Karpas-422 (cell line): Measurements from ENCODE around the gene SKI. TPM values are rescaled to one million over a fixed set of nuclear protein-coding genes. Genes with fewer than 3 reads are reported as not detected.

Experiments
- DNase-seq: peaks from one replicate; pipeline ENCODE4 v3.0.0-alpha.2; 2015
- H2AFZ ChIP-seq: fragments of 200-600 bp; sonication (generic); 2 replicates; pipeline ENCODE4 v1.6.1; 2014; ENCODE audit warnings: antibody characterized with exemption, low read length, mixed read lengths
- H3K27ac ChIP-seq: fragments of 200-600 bp; sonication (generic); 2 replicates; pipeline ENCODE4 v1.5.1; 2014; ENCODE audit warnings: mild to moderate bottlenecking, low read length, moderate library complexity
- H3K27me3 ChIP-seq: fragments of 200-600 bp; sonication (generic); 2 replicates; pipeline ENCODE4 v1.6.1; 2014; ENCODE audit warnings: low read length, mixed read lengths
- H3K36me3 ChIP-seq: fragments of 200-600 bp; sonication (generic); 2 replicates; pipeline ENCODE4 v1.6.1; 2014; ENCODE audit warnings: low read length, mixed read lengths; ENCODE audit not compliant: insufficient read depth
- H3K4me1 ChIP-seq: fragments of 200-600 bp; sonication (generic); 2 replicates; pipeline ENCODE4 v1.6.1; 2014; ENCODE audit warnings: mild to moderate bottlenecking, low read length, mixed read lengths
- H3K4me2 ChIP-seq: fragments of 200-600 bp; sonication (generic); 2 replicates; pipeline ENCODE4 v1.6.1; 2014; ENCODE audit warnings: low read length, low read depth, mild to moderate bottlenecking; ENCODE audit not compliant: poor library complexity, severe bottlenecking
- H3K4me3 ChIP-seq: fragments of 200-600 bp; sonication (generic); 2 replicates; pipeline ENCODE4 v1.5.1; 2014; ENCODE audit warnings: mild to moderate bottlenecking, antibody characterized with exemption, low read length, mixed read lengths
- H3K79me2 ChIP-seq: fragments of 200-600 bp; sonication (generic); 2 replicates; pipeline ENCODE4 v1.6.1; 2014; ENCODE audit warnings: mild to moderate bottlenecking, low read length, mixed read lengths
- H3K9ac ChIP-seq: fragments of 200-600 bp; sonication (generic); 2 replicates; pipeline ENCODE4 v1.6.0; 2014; ENCODE audit warnings: low read length
- H3K9me2 ChIP-seq: fragments of 200-600 bp; sonication (generic), shearing (Covaris generic); replicated peaks from 2 replicates; pipeline ENCODE4 v1.6.0; 2014; ENCODE audit warnings: mild to moderate bottlenecking, low read length, moderate library complexity; ENCODE audit not compliant: insufficient read depth
- H3K9me3 ChIP-seq: fragments of 300-700, 200-600 bp; sonication (generic); 2 replicates; pipeline ENCODE4 v1.6.1; 2014; ENCODE audit warnings: low read length, mixed read lengths
- H4K20me1 ChIP-seq: fragments of 200-600 bp; sonication (generic); 2 replicates; pipeline ENCODE4 v1.6.1; 2014; ENCODE audit warnings: mild to moderate bottlenecking, antibody characterized with exemption, low read length, low read depth; ENCODE audit not compliant: insufficient read depth
- total RNA-seq: library from RNA; depleted of rRNA; stranded (reverse); fragments of >200 nt; shearing (Covaris generic); gene quantifications from 2 replicates; pipeline ENCODE4 v1.2.3, GENCODE V29; 2014; ENCODE audit warnings: low replicate concordance

The SKI gene
- total RNA-seq, 1 experiment from 2014 or later, result 1.7 TPM

- DNase-seq, result no peak
- Histone ChIP-seq H3K79me2 (no peaks in the 10 kb centered on the region), H2AFZ (no peak overlapping the region), H3K9me3 (no peaks in the 10 kb centered on the region), H3K4me3 (no peak overlapping the region), H3K27me3 (no peaks in the 10 kb centered on the region), H3K9me2 (no peaks in the 10 kb centered on the region), H3K36me3 (no peaks in the 10 kb centered on the region), H3K4me2 (no peak overlapping the region), H3K4me1 (peaks cover 5% of the 10 kb centered on the region), H3K9ac (no peak overlapping the region), H4K20me1 (no peaks in the 10 kb centered on the region), H3K27ac (no peak overlapping the region)
These were observed 43.6 kb upstream of the SKI start for GRCh38 chr1:2184531-2184930.

DNA sequence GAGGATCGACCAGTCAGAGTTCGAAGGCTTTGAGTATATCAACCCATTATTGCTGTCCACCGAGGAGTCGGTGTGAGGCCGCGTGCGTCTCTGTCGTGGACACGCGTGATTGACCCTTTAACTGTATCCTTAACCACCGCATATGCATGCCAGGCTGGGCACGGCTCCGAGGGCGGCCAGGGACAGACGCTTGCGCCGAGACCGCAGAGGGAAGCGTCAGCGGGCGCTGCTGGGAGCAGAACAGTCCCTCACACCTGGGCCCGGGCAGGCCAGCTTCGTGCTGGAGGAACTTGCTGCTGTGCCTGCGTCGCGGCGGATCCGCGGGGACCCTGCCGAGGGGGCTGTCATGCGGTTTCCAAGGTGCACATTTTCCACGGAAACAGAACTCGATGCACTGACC, 43.2 kb upstream of the SKI start:
- H3K4me1 ChIP-seq, result peaks cover 9% of the 10 kb centered on the region
- no peaks in the 10 kb centered on the region for H3K36me3 ChIP-seq
- no peak overlapping the region for H3K4me3 ChIP-seq
- no peaks in the 10 kb centered on the region for H3K9me2 ChIP-seq
- no peak overlapping the region for H3K9ac ChIP-seq
- no peaks in the 10 kb centered on the region for H4K20me1 ChIP-seq
- H3K4me2 ChIP-seq, result no peak overlapping the region
- no peak overlapping the region for H2AFZ ChIP-seq
- no peak for DNase-seq
- no peaks in the 10 kb centered on the region for H3K27me3 ChIP-seq
- no peaks in the 10 kb centered on the region for H3K79me2 ChIP-seq
- H3K9me3 ChIP-seq, result no peaks in the 10 kb centered on the region
- H3K27ac ChIP-seq, result no peak overlapping the region

- no peaks in the 10 kb centered on the region for H3K79me2 ChIP-seq
- H3K4me1 ChIP-seq, result peaks cover 16% of the 10 kb centered on the region
- no peak overlapping the region for H3K4me2 ChIP-seq
- no peak overlapping the region for H2AFZ ChIP-seq
- no peaks in the 10 kb centered on the region for H3K27me3 ChIP-seq
- no peaks in the 10 kb centered on the region for H3K9me3 ChIP-seq
- H3K27ac ChIP-seq, result no peak overlapping the region
- no peaks in the 10 kb centered on the region for H3K36me3 ChIP-seq
- H3K4me3 ChIP-seq, result no peak overlapping the region
- no peaks in the 10 kb centered on the region for H4K20me1 ChIP-seq
- H3K9ac ChIP-seq, result no peak overlapping the region
- no peaks in the 10 kb centered on the region for H3K9me2 ChIP-seq
- DNase-seq, result no peak
These were observed 42.0 kb upstream of the SKI start for GRCh38 chr1:2185880-2186855.

GRCh38 chr1:2186901-2187300, 41.2 kb upstream of the SKI start:
- Histone ChIP-seq H3K9me2 (no peaks in the 10 kb centered on the region), H3K36me3 (no peaks in the 10 kb centered on the region), H3K4me2 (no peak overlapping the region), H3K4me3 (no peak overlapping the region), H3K9me3 (no peaks in the 10 kb centered on the region), H3K4me1 (peaks cover 19% of the 10 kb centered on the region), H4K20me1 (no peaks in the 10 kb centered on the region), H3K9ac (no peak overlapping the region), H3K27ac (no peak overlapping the region), H2AFZ (no peak overlapping the region), H3K79me2 (no peaks in the 10 kb centered on the region), H3K27me3 (no peaks in the 10 kb centered on the region)
- DNase-seq, result no peak

DNA sequence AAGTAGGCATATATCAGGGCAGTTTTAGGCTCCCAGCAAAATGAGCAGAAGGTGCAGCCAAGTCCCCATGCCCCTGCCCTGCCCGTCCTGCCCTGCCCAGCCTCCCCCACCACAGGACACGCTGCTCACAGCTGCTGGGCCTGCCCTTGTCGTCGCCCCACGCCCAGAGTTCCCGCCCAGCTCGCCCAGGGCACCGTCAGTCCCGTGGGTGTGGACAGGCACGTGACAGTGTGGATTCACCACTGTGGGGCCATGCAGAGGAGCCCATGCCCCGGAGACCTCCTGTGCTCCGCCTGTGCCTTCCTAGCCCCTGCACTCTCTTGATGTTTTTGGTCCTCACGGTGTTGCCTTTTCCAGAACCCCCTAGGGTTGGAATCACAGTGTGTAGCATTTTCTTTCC, 40.5 kb upstream of the SKI start:
- Histone ChIP-seq H3K9ac (no peak overlapping the region), H3K4me2 (no peak overlapping the region), H3K27me3 (no peaks in the 10 kb centered on the region), H3K9me3 (no peaks in the 10 kb centered on the region), H3K4me3 (no peak overlapping the region), H3K4me1 (peaks cover 22% of the 10 kb centered on the region), H2AFZ (no peak overlapping the region), H3K27ac (no peak overlapping the region), H3K79me2 (no peaks in the 10 kb centered on the region), H4K20me1 (no peaks in the 10 kb centered on the region), H3K9me2 (no peaks in the 10 kb centered on the region), H3K36me3 (no peaks in the 10 kb centered on the region)
- DNase-seq, result no peak

GRCh38 chr1:2188336-2188735, 39.8 kb upstream of the SKI start:
- Histone ChIP-seq H3K27ac (no peak overlapping the region), H3K9ac (no peak overlapping the region), H3K4me3 (no peak overlapping the region), H3K9me2 (no peaks in the 10 kb centered on the region), H4K20me1 (no peaks in the 10 kb centered on the region), H2AFZ (no peak overlapping the region), H3K36me3 (no peaks in the 10 kb centered on the region), H3K9me3 (no peaks in the 10 kb centered on the region), H3K27me3 (no peaks in the 10 kb centered on the region), H3K4me2 (no peak overlapping the region), H3K79me2 (peaks cover 2% of the 10 kb centered on the region; the same call in 1 of the 2 replicates), H3K4me1 (peaks cover 25% of the 10 kb centered on the region)
- no peak for DNase-seq

- no peak overlapping the region for H2AFZ ChIP-seq
- peaks cover 9% of the 10 kb centered on the region for H3K79me2 ChIP-seq
- no peaks in the 10 kb centered on the region for H3K9me2 ChIP-seq
- peak overlapping the region; percentile 81 for H3K9ac ChIP-seq
- no peaks in the 10 kb centered on the region for H3K27me3 ChIP-seq
- H3K36me3 ChIP-seq, result no peaks in the 10 kb centered on the region
- peak overlapping the region; percentile 82 for H3K4me3 ChIP-seq
- H3K9me3 ChIP-seq, result no peaks in the 10 kb centered on the region
- H3K27ac ChIP-seq, result no peak overlapping the region
- H3K4me2 ChIP-seq, result peak overlapping the region; percentile 83
- no peaks in the 10 kb centered on the region for H4K20me1 ChIP-seq
- H3K4me1 ChIP-seq, result peaks cover 32% of the 10 kb centered on the region
- DNase-seq, result peak; percentile 96
These were observed 38.4 kb upstream of the SKI start for GRCh38 chr1:2189459-2190425.

DNA sequence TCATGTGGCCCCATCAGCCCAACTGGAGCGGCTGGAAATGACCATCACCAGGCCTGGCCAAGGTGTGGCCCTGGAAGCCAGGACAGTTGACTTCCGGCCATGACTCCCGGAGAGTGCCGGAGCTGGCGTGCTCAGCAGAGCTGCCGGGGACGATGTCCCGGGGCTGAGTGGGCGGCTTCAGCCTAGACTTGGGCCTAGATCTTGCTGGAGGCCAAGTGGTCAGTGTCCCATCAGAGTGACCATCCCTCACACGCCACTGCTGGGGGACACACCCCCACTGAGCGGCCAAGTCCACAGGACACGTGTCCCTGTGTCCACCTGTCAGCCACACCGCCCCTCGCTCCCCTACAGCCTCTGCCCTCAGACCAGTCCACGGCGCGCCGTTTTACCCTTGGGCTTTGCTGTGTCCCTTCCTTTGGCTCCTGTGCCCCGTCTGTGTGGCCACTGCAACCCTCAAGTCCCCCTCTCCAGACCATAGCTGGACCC, 37.6 kb upstream of the SKI start:
- no peaks in the 10 kb centered on the region for H3K9me3 ChIP-seq
- no peak overlapping the region for H2AFZ ChIP-seq
- no peak overlapping the region for H3K27ac ChIP-seq
- no peak for DNase-seq
- H3K9ac ChIP-seq, result peak overlapping the region; percentile 81
- no peaks in the 10 kb centered on the region for H3K9me2 ChIP-seq
- H3K36me3 ChIP-seq, result no peaks in the 10 kb centered on the region
- H3K4me3 ChIP-seq, result peak overlapping the region; percentile 82
- peaks cover 9% of the 10 kb centered on the region for H3K79me2 ChIP-seq
- peaks cover 39% of the 10 kb centered on the region for H3K4me1 ChIP-seq
- H3K4me2 ChIP-seq, result peak overlapping the region; percentile 83
- H4K20me1 ChIP-seq, result no peaks in the 10 kb centered on the region
- H3K27me3 ChIP-seq, result no peaks in the 10 kb centered on the region
